HG02571 (cell line): ENCODE data around the gene MIB2.
"Not testable (repeated sequence)": the region's sequence is repeated elsewhere in the genome, so short reads cannot be mapped to it uniquely, and the experiment has no call there.

ENCODE experiments used
- ATAC-seq: cut with Tn5 transposase; IDR thresholded peaks from one replicate; pipeline ENCODE4 v1.9.1; 2021; ENCODE audit warnings: mild to moderate bottlenecking, moderate library complexity; ENCODE audit not compliant: unreplicated experiment

The MIB2 gene

DNA sequence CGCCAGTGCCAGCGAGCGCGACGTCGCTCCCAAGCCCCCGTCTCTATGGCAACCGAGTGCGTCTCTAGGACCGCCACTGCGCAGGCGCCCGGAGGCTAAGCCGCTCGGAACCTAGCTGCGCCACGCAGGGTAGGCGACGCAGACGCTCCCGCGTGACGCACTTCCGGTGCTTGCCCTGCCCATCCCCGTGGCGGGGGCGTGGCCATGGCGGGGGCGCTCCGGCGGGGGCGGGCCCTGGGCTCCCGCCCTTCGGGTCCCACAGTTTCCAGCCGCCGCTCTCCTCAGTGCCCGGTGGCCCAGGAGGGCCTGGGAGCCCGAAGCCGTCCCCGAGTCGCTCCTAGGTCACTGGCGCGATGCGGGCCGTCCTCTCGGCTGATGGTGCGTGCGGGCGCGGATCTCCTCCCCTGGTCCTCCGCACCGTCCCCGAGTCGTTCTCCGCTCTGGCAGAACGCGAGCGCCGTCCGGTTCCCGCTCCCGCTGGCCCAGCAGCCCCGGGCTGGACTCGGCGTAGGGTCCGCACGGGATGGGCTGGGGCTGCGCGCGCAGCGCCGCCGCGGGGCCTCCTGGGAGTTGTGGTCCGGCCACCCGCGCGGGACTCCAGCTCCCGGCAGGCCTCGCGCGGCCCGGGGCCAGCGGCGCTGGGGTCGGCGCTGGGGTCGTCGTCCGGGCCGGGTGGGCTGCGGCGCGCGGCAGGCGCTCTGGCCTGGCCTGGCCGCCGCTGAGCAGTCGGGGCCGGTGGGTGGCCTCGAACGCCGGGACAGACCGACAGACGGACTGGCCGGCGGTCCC, at the start of gene MIB2:
MIB2 (plus strand) TSS at position 245 of the 789 bp plus-strand sequence. CDS start 7,953 bp downstream, outside the sequence.
- peak; percentile 78 for ATAC-seq

DNA sequence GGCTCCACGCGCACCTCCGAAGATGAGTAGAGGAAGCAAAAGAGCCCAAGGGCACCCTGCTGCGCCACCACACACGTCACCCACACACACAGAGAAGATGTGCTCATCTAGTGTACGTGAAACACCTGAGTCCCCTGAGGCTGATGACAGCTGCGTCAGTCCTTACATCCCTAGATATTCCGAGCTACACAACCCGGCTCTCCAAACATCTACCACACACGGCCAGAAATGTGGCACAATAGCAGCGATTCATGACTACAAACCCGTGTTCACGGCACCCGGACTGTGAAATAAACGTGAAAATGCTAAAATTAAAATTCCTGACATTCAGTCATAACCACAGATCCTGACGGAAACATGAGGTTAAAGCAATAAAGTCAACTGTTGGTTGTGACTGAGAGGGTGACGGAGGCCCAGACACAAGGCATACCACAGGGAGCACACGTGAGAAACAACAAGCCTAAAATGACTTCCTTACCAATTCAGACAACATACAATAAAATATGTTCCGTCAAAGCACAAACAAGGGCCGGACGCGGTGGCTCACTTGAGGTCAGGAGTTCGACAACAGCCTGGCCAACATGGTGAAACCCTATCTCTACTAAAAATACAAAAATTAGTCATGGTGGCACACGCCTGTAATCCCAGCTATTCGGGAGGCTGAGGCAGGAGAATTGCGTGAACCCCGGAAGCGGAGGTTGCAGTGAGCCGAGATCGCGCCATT, 48.0 kb upstream of the MIB2 start:
- no peak for ATAC-seq

DNA sequence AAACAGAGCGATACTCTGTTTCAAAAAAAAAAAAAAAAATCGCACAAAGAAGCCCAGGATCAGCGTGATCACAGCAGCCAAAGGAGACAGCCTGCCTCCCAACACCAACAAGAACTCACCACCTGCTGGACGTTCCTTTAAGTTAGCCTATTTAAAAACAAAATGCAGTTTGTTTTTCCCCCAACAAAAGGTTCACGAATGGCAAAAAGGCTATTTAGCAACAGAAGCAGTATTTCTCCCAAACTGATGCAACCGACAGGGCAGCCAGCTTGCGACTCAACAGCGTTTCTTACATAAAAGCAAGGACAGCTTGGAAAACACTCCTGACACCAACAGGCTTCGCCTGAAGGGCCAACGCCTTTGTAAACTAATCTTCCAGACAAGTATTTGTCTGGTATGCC, 47.4 kb upstream of the MIB2 start:
- ATAC-seq = no peak

DNA sequence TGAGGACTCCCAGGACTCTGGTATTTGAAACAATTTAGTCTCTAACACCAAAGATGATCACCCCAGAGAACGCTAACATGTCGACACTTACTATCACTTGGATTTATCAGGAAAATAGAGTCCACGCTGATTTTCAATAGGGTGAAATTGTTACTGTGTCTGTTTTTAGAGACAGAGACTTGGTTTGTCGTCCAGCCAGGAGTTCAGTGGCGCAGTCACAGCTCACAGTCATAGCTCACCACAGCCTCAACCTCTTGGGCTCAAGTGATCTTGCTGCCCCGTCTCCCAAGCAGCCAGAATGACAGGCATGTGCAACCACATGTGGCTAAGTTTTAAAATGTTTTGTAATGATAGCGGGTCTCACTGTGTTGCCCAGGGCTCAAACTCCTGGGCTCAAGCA, 46.0 kb upstream of the MIB2 start:
- ATAC-seq = no peak

DNA sequence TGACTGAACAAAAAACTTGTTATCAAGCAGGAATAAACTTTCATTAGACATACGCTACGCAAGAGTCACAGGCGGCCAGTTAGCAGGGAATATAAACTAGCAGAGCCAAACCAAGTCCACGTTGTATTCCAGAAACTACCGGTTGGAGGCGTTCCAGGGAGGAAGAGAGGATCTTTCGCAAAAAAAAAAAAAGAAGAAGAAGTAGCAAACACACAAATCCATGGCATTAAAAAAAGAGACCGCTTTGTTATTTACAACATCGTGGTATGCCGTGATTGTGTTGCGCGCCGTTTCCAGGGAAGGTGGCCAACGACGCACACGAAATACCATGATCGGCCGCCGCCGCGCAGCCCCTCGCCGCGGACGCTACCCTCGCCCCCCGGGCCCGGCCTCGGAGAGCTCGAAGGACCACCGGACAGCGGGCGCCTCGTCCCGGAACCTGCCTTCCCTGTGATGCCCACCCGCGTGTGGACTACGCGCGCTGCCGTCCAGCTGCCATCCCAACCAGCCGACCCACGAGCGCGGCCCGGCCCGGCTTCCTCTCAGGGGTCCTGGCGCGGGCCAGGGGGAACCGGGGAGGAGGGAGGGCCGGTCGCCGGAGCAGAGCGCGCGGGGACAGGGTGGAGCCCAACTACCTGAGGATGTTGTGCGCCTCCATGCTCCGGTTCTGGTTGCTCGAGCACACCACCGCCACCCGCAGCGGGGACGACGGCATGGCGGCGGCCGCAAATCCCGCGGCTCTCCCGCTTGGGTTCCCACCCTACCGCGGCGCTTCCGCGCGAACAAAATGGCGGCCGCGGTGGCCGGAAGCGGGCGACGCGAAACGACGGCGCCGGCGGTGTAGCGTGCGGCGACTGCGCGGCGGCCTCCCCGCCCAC, 41.2 kb upstream of the MIB2 start:
- peak; percentile 64 for ATAC-seq

DNA sequence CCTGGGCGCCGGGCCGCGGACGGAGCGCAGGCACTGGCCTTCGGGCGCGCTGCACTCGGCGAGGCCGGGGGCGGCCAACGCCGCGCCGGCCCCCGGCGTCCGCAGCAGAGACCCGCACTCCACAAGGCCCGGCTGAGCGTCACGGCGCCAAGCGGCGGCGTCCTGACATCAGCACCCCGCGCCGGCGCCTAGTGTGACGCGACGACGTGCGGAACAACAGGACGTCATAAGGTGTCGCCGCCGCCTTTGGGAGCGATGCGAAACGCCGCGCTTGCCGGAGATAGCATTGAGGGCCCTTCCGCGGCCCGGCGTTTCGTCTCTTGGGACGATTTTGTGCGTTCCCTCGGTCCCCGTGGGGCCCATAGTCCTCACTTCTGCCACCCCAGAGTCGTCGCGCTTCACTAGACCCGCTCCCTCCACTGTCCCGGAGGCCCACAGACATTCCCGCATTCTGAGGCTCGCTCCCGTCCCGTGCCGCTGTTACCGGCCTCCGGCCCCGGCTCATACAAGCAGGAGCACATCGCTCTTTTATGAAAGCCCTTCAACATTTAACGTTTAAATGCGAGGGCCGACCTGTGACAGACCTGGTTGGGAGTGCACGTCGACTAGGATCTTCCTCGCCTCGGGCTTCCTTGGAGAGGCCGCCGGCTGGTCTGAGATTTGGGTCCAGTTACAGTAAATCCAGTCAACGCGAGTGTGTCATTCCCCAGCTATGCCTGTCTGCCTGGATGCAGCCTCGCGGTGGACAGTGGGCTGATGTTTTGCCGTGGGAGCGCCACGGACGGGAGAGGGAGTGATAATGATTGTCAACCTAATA, 40.4 kb upstream of the MIB2 start, which contains the start of gene SSU72:
SSU72 (minus strand) TSS at position 143 of the 817 bp plus-strand sequence. CDS start 306 bp downstream, outside the sequence.
- ATAC-seq = peak; percentile 75

DNA sequence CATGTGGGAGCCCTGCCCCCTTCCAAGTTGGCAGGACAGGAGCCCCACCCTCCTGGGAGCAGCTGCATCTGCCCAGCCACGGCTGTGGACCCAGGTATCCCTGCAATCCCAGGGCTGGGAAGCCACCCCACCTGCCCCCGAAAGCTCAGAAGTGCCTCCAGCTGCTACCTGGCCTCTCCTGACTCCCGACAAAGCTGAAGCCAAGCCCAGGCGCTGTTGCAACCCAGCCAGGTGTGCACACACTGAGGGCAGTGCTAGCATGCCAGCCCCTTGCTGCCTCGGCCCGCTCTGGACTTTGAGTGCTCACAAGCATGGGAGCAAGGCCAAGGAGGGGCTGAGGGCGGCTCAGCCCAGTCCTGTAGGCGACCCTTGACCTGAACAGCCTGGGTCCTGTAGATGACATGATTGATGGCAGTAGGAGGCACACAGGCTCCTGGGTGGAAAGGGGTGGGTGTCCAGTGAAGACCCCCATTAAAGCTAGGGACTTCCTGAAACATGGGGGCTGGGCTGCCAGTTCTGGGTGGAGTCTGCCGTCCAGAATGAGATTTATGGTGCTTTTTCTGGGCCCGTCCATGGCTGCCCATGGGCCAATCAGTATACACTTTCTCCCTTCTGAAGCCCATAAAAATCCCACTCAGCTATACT, 37.8 kb upstream of the MIB2 start:
- ATAC-seq = no peak

DNA sequence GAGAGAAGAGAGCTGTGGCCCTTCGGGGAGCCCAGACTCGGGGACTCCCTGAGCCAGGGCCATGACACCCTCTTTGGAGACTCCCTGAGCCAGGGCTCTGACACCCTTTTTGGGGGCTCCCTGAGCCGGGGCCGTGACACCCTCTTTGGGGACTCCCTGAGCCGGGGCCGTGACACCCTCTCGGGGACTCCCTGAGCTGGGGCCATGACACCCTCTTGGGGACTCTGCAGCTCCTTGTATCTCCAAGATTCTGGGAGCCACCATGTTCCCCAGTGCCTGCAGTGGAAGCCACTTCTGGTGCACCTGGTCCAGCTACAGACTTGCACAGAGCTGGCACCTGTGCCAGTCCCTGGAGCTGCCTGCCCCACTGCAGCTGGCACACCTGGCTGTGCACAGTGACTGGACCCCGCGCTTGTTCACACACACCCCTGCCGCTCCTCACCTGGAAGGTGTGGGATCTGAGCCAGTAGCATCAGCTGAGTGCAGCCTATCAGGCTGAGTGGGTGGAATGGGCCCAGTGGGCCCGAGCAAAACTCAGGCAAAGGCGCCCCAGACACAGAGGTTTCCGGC, 36.8 kb upstream of the MIB2 start:
- ATAC-seq = no peak

DNA sequence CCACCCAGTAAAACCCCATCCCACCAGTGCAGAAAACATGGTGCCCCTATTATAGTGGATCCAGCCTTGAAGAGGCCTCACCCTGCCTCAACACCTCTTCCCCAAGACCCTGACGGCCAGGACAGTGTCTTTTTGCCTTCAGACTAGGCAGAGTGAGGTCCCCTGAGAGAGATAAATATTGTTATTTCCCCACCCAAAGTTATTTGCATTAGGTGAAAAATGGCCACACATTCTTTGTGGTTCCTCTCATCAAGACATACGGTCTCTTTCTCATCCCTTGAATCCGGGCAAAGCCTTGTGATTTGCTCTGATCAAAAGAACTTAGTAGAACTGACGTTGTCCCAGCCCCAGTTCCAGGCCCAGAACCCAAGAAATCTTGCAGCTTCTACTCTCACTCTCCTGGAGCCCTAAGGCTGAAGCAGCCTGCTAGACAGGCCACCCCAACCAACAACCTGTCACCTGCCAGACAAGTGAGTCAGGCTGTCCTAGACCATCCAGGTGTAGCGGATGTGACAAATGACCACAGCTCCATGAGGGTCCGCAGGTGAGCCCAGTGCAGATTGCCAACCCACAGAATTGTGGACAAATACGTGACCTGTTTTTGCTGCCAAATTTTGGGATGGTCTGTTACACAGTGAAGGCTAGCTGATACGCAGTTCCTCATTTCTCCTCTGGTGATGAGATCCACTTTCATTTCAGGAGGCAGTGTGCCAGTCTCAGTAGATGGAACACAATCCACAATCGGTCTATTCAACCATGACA, 32.5 kb upstream of the MIB2 start:
- no peak for ATAC-seq

DNA sequence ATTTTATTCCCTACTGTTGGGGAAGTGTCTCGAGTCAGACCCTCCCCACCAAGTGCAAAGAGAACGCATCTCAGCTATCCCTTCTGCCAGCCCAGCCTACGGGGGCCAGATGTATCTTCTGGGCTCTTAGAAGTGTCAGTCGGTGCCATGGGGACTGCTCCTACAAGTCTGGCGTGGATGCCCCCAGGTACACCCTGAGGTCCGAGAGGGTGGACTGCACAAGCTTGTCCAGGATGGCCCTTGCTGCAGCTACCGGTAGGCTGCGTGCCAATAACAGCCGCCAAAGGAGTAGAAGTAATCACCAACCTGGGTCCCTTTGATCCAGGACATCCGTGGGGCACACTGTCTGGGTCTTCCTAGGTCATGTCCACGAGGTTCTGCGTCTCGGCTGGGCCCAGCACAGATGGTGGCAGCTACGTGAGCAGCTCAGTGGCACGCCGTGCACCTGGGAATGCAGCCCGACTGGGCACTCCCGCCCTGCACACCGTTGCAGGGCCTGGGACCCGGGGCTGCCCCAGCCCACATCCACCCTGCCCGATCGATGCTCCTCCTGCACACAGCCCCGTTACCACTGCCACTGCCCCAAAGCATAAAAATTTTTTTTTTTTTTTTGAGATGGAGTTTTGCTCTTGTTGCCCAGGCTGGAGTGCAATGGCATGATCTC, 31.8 kb upstream of the MIB2 start:
- no peak for ATAC-seq

DNA sequence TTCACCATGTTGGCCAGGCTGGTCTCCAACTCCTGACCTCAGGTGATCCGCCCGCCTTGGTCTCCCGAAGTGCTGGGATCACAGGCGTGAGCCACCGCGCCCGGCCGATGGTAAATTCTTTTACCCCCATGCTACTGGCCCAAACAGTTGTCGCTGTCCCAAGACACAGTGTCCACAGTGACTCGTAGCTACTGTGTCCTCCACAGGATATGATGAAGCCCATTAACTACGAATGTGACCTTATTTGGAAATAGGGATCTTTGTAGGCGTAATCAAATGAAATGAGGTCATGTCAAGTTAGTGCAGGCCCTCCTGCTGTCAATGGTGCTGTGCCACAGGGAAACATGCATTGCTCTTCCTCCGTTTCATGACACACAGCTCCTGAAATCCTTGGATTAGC, 23.8 kb upstream of the MIB2 start:
- no peak for ATAC-seq

DNA sequence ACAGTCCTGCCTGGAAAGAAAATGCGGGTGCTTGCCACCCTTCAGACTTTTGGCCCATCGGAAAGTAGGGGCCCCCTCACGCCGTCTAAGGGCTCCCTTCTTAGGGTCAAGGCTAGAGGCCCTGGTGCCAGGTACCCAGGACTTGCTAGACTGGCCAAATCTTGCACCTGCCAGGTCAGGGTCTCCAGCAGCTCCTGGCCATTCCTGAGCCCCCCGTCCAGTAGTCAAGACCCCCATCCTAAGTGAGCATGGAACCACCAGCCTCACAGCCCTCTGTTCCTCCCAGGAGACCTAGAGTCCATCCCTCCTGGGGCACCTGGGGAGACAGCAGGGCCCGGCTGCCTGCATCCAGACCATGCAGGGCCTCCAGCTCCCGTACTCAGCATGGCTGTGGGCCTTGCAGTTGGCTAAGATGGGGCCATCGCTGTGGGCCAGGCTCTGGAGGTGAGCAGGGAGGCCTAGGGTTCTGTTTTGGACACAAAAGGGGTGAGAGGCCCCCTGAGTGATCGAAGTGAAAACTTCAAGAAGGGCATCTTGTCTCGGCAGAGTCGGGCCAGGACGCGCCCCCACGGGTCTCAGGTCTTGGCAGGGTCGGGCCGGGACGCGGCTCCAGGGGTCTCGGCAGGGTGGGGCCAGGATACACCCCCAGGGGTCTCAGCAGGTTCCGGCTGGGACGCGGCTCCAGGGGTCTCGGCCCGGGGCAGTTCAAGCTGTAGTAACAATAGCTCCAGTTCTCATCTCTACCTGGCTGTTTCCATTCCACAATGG, 21.3 kb upstream of the MIB2 start:
- ATAC-seq = no peak

DNA sequence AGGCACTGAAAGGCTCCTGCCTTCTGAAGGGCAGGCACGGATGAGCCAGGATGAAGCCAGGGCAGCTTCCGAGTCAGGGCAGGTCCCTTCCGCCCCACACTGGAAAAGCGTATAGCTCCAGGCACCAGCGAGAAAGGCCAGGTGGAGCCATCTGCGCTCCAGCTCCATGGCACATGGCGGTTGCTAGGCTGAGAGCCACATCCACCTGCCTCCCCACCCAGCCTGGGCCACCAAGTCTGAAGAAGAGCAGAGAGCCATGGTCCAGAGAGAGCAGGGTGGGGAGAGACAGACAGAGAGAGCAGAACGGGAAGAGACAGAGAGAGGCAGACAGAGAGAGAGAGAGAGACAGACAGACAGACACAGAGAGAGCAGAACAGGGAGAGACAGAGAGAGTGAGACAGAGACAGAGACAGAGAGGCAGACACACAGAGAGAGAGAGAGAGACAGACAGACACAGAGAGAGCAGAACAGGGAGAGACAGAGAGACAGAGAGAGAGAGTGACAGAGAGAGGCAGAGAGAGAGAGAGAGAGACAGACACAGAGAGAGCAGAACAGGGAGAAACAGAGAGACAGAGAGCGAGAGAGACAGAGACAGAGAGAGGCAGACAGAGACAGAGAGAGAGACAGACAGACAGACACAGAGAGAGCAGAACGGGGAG, 20.6 kb upstream of the MIB2 start:
- no peak for ATAC-seq

DNA sequence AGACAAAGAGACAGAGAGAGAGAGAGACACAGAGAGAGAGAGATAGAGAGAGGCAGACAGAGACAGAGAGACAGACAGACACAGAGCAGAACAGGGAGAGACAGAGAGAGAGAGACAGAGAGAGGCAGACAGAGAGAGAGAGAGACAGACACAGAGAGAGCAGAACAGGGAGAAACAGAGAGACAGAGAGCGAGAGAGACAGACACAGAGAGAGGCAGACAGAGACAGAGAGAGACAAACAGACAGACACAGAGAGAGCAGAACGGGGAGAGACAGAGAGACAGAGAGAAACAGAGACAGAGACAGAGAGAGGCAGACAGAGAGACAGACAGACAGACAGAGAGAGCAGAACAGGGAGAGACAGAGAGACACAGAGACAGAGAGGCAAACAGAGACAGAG, 20.0 kb upstream of the MIB2 start:
- ATAC-seq = not testable (repeated sequence)

DNA sequence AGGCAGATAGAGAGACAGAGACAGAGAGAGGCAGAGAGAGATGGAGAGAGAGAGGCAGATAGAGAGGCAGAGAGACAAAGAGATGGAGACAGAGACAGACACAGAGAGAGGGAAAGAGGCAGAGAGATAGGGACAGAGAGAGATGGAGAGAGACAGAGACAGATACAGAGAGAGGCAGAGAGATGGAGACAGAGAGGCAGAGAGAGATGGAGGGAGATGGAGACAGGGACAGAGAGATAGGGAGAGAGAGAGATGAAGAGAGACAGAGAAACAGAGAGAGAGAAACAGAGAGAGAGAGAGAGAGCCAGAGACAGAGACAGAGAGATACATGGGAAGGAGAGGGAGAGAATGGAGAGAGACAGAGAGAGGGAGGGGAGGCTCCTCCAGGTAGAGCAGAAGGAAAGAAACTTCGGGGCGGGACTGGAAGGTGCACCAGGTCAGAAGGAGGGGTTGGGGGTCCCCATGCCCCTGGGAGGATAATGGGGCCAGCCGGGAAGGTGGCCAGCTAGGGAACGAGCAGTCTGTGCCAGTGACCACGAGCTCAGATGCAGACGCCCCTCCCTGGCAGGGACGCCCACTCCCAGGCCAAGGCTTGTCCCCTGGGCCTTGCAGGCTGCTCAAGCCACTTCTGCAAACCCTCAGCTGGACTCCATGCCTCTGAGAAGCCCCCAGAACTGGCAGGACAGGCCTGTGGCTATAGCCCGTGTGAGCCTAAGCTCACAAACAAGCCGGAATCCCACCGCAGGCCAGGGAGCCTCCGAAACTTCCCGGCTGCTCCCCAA, 18.6 kb upstream of the MIB2 start:
- no peak for ATAC-seq

DNA sequence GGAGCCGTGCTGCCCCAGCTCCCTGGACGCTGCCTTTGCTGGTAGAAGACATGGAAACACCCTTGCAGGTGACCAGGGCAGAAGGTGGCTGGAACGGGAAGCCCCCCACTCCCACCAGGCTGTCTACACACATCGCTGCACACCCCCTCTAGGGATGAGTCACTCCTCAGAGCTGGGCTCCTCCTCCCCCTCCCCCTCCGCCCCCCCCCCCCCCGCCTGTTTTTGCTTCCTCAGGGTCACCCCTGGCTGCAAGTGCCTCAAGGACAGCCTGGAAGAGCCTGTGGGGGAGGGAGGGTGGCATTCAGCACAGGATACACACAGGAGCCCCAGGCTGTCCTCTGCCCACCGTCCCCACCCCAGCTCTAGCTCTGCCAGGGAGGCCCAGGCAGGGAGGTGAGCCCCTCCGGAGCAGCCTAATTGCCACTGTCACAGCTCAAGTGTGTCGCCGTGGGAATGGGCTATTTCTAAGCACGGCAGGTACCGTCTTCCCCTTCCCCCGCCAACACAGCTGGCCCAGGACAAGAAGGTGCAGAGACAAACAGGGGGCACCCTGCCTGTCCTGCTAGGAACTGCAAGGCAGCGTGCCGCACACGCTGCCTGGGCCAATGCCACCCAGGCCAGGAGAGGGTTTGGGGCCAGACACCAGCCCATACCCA, 17.9 kb upstream of the MIB2 start:
- ATAC-seq = no peak
